Measurements from ENCODE around the gene TRIO.

Gene TRIO

GRCh38 chr5:14208071-14209021 lies 65.2 kb downstream of the TRIO start:
- DNase-seq: no peak

GRCh38 chr5:14209222-14209822 lies 66.2 kb downstream of the TRIO start:
- no peak for DNase-seq

- DNase-seq: no peak
These were observed 66.7 kb downstream of the TRIO start for GRCh38 chr5:14209836-14210235.

GRCh38 chr5:14210729-14211128 lies 67.6 kb downstream of the TRIO start:
- DNase-seq: no peak

- no peak for DNase-seq
These were observed 69.0 kb downstream of the TRIO start for GRCh38 chr5:14211818-14212803.

- no peak for DNase-seq
These were observed 69.7 kb downstream of the TRIO start for GRCh38 chr5:14212838-14213237.

GRCh38 chr5:14213253-14213652 lies 70.1 kb downstream of the TRIO start:
- DNase-seq: no peak

GRCh38 chr5:14213813-14214585 lies 70.9 kb downstream of the TRIO start:
- DNase-seq: no peak

- no peak for DNase-seq
These were observed 72.8 kb downstream of the TRIO start for GRCh38 chr5:14215901-14216300.

- no peak for DNase-seq
These were observed 73.2 kb downstream of the TRIO start for GRCh38 chr5:14216372-14216771.

GRCh38 chr5:14216902-14217301 lies 73.8 kb downstream of the TRIO start:
- no peak for DNase-seq

GRCh38 chr5:14217587-14217986 lies 74.4 kb downstream of the TRIO start:
- no peak for DNase-seq

- no peak for DNase-seq
These were observed 74.9 kb downstream of the TRIO start for GRCh38 chr5:14218011-14218410.

- no peak for DNase-seq
These were observed 75.3 kb downstream of the TRIO start for GRCh38 chr5:14218480-14218879.

- no peak for DNase-seq
These were observed 75.9 kb downstream of the TRIO start for GRCh38 chr5:14218897-14219573.

GRCh38 chr5:14219800-14220512 lies 76.8 kb downstream of the TRIO start:
- DNase-seq: no peak

GRCh38 chr5:14220642-14221041 lies 77.5 kb downstream of the TRIO start:
- no peak for DNase-seq

- no peak for DNase-seq
These were observed 78.6 kb downstream of the TRIO start for GRCh38 chr5:14221732-14222131.

- DNase-seq: no peak
These were observed 79.1 kb downstream of the TRIO start for GRCh38 chr5:14222206-14222605.

- DNase-seq: no peak
These were observed 80.2 kb downstream of the TRIO start for GRCh38 chr5:14223372-14223771.
